Endothelial cell of umbilical vein (primary cell): ENCODE data around the gene KCNH6.

Source experiments
- EZH2 ChIP-seq: IDR thresholded peaks from 2 replicates; pipeline ENCODE4 v1.6.1; 2012; ENCODE audit warnings: borderline replicate concordance, low read depth, mild to moderate bottlenecking, moderate library complexity, low read length, inconsistent platforms; ENCODE audit not compliant: severe bottlenecking
- FOS ChIP-seq: IDR thresholded peaks from 2 replicates; pipeline ENCODE4 v1.6.1; 2011; ENCODE audit warnings: mild to moderate bottlenecking, low read length, moderate library complexity, borderline replicate concordance; ENCODE audit not compliant: insufficient read depth
- JUN ChIP-seq: IDR thresholded peaks from 2 replicates; pipeline ENCODE4 v1.6.1; 2011; ENCODE audit warnings: borderline replicate concordance, low read depth; ENCODE audit not compliant: insufficient read length, insufficient read depth
- MYC ChIP-seq: IDR thresholded peaks from one replicate; pipeline ENCODE4 v1.6.1; 2011; ENCODE audit warnings: mild to moderate bottlenecking, low read depth, low read length
- POLR2A ChIP-seq: IDR thresholded peaks from 2 replicates; pipeline ENCODE4 v1.6.1; 2012; ENCODE audit warnings: low read depth, mild to moderate bottlenecking, control low read depth, low read length
- POLR2AphosphoS5 ChIP-seq: IDR thresholded peaks from 2 replicates; pipeline ENCODE4 v1.6.1; 2012; ENCODE audit warnings: low read depth, mild to moderate bottlenecking, control low read depth, low read length, moderate library complexity; ENCODE audit not compliant: insufficient read depth
- TF ChIP-seq, protein P1 (sequence below), 2 donors: IDR thresholded peaks; 1 replicate in 1 of 2; 2 replicates in 1 of 2; pipeline ENCODE4 v1.5.1; 2011; ENCODE audit warnings: low read length in 2 of 2, mild to moderate bottlenecking in 2 of 2, moderate library complexity in 2 of 2, control low read depth in 1 of 2, inconsistent platforms in 1 of 2, low read depth in 1 of 2; ENCODE audit not compliant: insufficient read depth in 1 of 2; ENCODE audit errors: extremely low read depth in 1 of 2
- TF ChIP-seq, protein P2 (sequence below): IDR thresholded peaks from 2 replicates; pipeline ENCODE4 v1.6.1; 2011; ENCODE audit not compliant: insufficient read depth, insufficient read length

DNA sequence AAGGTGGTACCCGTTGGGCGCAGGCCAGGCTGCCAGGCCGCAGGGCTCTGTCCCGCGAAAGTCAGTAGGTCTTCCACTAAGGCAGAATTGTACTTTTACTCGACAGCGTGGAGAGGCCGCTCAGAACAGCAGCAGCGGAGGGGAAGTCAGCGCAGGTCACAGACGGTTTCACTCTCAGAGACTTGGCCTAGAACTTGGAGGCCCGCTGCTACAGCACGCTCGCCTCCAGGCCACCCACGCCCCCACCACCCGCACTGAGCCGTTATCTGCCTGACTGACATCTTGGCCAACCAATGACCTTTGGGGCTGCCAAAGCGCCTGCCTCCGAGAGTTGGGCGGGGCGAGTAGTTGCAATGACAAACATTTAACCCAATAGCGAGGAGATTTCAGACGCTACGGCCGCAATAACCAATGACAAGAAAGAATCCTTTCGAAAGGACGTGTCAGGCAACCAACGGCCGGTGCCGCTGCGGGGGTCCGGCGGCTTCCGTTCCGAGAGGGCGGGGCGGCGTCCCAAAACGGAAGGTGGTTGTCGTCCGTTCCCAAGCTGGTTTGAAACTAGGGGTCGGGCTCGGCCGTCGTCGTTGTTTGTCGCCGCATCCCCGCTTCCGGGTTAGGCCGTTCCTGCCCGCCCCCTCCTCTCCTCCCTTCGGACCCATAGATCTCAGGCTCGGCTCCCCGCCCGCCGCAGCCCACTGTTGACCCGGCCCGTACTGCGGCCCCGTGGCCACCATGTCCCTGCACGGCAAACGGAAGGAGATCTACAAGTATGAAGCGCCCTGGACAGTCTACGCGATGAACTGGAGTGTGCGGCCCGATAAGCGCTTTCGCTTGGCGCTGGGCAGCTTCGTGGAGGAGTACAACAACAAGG is 27.0 kb downstream of the KCNH6 start, which contains the start of gene DCAF7:
- TF ChIP-seq, protein P1, sequence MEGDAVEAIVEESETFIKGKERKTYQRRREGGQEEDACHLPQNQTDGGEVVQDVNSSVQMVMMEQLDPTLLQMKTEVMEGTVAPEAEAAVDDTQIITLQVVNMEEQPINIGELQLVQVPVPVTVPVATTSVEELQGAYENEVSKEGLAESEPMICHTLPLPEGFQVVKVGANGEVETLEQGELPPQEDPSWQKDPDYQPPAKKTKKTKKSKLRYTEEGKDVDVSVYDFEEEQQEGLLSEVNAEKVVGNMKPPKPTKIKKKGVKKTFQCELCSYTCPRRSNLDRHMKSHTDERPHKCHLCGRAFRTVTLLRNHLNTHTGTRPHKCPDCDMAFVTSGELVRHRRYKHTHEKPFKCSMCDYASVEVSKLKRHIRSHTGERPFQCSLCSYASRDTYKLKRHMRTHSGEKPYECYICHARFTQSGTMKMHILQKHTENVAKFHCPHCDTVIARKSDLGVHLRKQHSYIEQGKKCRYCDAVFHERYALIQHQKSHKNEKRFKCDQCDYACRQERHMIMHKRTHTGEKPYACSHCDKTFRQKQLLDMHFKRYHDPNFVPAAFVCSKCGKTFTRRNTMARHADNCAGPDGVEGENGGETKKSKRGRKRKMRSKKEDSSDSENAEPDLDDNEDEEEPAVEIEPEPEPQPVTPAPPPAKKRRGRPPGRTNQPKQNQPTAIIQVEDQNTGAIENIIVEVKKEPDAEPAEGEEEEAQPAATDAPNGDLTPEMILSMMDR (IDR thresholded peaks at IDR 0.05; ENCODE audit: extremely low read depth in 1 of 2, insufficient read depth in 1 of 2, low read depth in 1 of 2, low read length in 2 of 2), result no peak
- TF ChIP-seq MYC (no peak), POLR2A (peak; percentile 74), EZH2 (no peak), POLR2AphosphoS5 (peak; percentile 62), FOS (no peak), JUN (no peak)
- TF ChIP-seq, protein P2, sequence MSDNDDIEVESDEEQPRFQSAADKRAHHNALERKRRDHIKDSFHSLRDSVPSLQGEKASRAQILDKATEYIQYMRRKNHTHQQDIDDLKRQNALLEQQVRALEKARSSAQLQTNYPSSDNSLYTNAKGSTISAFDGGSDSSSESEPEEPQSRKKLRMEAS, result no peak
